KOPT-K1 (cell line): ENCODE results near the gene LRGUK.

ENCODE experiments used
- H3K27ac ChIP-seq: fragments of 200-600 bp; sonication (generic); 2 replicates; pipeline ENCODE4 v1.5.1; 2016; ENCODE audit warnings: antibody characterized with exemption, mild to moderate bottlenecking, low read depth, low read length; ENCODE audit not compliant: poor library complexity, severe bottlenecking
- H3K36me3 ChIP-seq: fragments of 200-600 bp; sonication (generic); 2 replicates; pipeline ENCODE4 v1.5.1; 2017; ENCODE audit warnings: antibody characterized with exemption, mild to moderate bottlenecking, low read length, moderate library complexity; ENCODE audit not compliant: insufficient read depth
- H3K9me3 ChIP-seq: fragments of 200-600 bp; sonication (generic); 2 replicates; pipeline ENCODE4 v1.5.1; 2017; ENCODE audit warnings: antibody characterized with exemption, low read length, mild to moderate bottlenecking; ENCODE audit not compliant: insufficient read depth, poor library complexity, severe bottlenecking

Gene LRGUK

GRCh38 chr7:134155871-134156270 is 28.7 kb downstream of the LRGUK start:
- Histone ChIP-seq H3K9me3 (no peaks in the 10 kb centered on the region), H3K36me3 (no peaks in the 10 kb centered on the region), H3K27ac (no peak overlapping the region)

DNA sequence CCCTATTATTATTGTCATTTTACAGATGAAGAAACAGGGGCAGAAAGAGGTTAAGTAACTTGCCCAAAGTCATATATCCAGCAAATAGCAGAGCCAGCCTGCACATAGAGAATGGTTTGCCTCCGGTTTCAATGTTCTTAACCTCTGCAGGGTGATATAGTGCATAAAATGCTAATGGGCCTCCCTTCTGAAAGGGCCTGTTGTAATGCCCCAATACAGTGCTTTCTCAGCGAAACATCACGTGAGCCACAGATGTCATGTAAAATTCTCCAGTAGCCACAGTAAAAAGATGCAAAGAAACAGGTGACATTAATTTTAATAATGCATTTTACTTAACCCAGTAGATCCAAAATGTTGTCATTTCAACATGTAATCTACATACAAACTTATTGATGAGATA is 38.1 kb downstream of the LRGUK start:
- no peak overlapping the region for H3K27ac ChIP-seq
- H3K36me3 ChIP-seq = no peaks in the 10 kb centered on the region
- no peaks in the 10 kb centered on the region for H3K9me3 ChIP-seq

DNA sequence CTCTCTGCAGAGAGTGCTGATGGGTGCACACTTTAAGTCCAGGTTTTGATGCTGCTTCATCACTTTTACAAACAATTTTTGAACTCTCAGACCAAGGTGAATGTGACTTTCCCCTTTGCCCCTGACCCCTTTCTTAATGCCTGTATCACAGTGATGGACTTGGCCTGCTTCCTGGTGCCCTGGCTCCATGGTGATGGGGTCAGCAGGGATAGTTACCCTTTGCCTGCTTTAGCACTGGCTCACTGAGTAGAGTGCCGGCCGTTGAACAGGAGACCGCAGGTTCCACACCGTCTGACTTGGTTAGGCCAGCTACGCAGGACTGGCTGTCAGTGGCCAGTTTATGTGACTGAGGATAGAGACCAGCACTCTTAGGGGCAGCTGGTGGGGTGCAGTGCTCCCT is 40.1 kb downstream of the LRGUK start:
- Histone ChIP-seq H3K27ac (no peak overlapping the region), H3K36me3 (no peaks in the 10 kb centered on the region), H3K9me3 (no peaks in the 10 kb centered on the region)

- H3K27ac ChIP-seq = no peak overlapping the region
- H3K36me3 ChIP-seq = no peaks in the 10 kb centered on the region
- no peaks in the 10 kb centered on the region for H3K9me3 ChIP-seq
Measured at GRCh38 chr7:134167841-134168240, 40.7 kb downstream of the LRGUK start.

- Histone ChIP-seq H3K36me3 (no peaks in the 10 kb centered on the region), H3K27ac (no peak overlapping the region), H3K9me3 (no peaks in the 10 kb centered on the region)
Measured at GRCh38 chr7:134174795-134175261, 47.7 kb downstream of the LRGUK start.

GRCh38 chr7:134175334-134176036 is 48.3 kb downstream of the LRGUK start:
- no peak overlapping the region for H3K27ac ChIP-seq
- no peaks in the 10 kb centered on the region for H3K9me3 ChIP-seq
- H3K36me3 ChIP-seq = no peaks in the 10 kb centered on the region

DNA sequence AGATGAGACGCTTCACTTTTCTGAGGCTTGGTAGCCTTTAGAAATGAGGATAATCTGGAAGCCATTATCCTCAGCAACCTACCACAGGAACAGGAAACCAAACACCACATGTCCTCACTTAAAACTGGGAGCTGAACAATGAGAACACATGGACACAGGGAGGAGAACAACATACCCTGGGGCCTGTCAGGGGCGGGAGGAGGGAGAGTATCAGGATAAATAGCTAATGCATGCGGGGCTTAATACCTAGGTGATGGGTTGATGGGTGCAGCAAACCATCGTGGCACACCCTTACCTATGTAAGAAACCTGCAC is 48.9 kb downstream of the LRGUK start:
- Histone ChIP-seq H3K27ac (no peak overlapping the region), H3K9me3 (no peaks in the 10 kb centered on the region), H3K36me3 (no peaks in the 10 kb centered on the region)

- H3K36me3 ChIP-seq = no peaks in the 10 kb centered on the region
- no peaks in the 10 kb centered on the region for H3K9me3 ChIP-seq
- H3K27ac ChIP-seq = no peak overlapping the region
Measured at GRCh38 chr7:134179036-134180011, 52.2 kb downstream of the LRGUK start.

DNA sequence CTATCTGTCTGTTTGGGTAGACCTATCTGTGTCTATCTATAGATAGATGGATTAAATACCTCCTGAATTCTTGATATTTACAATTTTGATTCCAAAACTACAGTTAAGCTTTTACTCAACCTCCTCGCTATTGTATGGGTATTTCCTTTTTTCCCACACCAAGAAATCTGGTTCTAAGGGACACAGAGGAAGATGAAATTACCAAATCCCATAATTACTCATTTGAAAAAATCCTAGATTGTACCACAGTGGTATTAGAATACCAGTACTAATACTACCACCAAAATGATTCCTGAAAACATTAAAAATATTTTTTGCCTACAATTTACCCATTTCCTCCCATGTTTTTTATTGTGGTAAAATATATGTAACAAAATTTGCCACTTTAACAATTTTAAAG is 53.2 kb downstream of the LRGUK start:
- no peaks in the 10 kb centered on the region for H3K36me3 ChIP-seq
- no peak overlapping the region for H3K27ac ChIP-seq
- no peaks in the 10 kb centered on the region for H3K9me3 ChIP-seq

DNA sequence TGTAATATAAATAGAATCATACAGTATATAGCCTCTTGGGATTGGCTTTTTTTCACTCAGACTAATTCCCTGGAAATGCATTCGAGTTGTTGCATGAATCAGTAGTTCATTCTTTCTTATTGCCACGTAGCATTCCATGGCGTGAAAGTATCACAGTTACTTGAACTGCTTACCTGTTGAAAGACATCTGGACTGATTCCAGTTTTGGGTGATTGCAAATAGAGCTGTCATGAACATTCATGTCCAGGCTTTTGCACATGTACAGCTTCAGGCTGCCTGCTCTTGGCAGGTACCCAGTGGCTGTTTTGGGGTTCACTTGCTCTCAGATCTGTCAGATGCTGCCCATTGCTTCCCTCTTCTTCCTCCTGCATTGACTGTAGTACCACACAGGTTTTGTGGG is 54.9 kb downstream of the LRGUK start:
- no peaks in the 10 kb centered on the region for H3K9me3 ChIP-seq
- no peak overlapping the region for H3K27ac ChIP-seq
- no peaks in the 10 kb centered on the region for H3K36me3 ChIP-seq

GRCh38 chr7:134184767-134185166 is 57.6 kb downstream of the LRGUK start:
- Histone ChIP-seq H3K36me3 (no peaks in the 10 kb centered on the region), H3K27ac (no peak overlapping the region), H3K9me3 (no peaks in the 10 kb centered on the region)

- no peaks in the 10 kb centered on the region for H3K36me3 ChIP-seq
- H3K27ac ChIP-seq = no peak overlapping the region
- H3K9me3 ChIP-seq = no peaks in the 10 kb centered on the region
Measured at GRCh38 chr7:134186027-134186426, 58.9 kb downstream of the LRGUK start.

GRCh38 chr7:134186801-134187200 is 59.7 kb downstream of the LRGUK start:
- Histone ChIP-seq H3K9me3 (no peaks in the 10 kb centered on the region), H3K36me3 (no peaks in the 10 kb centered on the region), H3K27ac (no peak overlapping the region)

DNA sequence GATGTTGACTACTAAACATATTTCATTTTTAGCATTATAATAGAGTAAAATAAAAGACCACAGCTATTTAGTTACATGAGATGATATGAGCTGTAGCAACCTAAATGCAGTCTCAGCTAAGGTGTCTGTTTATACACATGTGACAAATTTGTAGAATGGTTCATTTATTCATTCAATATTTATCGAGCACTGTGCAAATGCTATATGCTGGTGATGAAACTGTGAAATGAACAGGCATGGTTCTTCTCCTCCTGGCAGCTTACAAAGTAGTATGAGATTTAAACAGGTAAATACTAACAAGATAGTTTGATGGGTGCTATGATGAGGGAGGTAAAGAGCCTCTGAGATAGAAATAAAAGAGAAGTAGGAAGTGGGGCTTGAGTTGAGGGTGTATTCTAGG is 60.8 kb downstream of the LRGUK start:
- H3K9me3 ChIP-seq = no peaks in the 10 kb centered on the region
- no peak overlapping the region for H3K27ac ChIP-seq
- no peaks in the 10 kb centered on the region for H3K36me3 ChIP-seq

GRCh38 chr7:134188311-134188710 is 61.2 kb downstream of the LRGUK start:
- no peaks in the 10 kb centered on the region for H3K36me3 ChIP-seq
- no peak overlapping the region for H3K27ac ChIP-seq
- no peaks in the 10 kb centered on the region for H3K9me3 ChIP-seq

DNA sequence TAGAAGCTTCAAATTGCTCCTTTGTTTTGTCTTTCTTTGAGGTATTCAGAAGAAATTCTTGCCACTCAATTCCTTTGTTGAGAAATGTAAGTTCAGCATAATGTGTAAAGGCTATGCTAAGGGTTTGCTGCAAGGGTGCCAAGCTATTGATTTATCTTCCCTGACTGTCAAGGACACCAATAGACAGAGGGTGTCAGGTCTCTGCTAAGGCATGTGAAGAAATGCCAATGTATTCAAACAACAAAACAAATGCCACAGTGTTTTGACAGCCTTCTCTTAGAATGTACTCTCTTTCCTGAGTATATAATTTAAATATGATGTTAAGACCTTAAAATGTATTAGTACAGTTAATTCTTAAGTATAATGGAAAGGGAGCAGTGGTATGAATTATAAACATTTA is 62.4 kb downstream of the LRGUK start:
- Histone ChIP-seq H3K27ac (no peak overlapping the region), H3K36me3 (no peaks in the 10 kb centered on the region), H3K9me3 (no peaks in the 10 kb centered on the region)
